HuH-7 (cell line): ENCODE results near the gene HSD11B2.
A peak's percentile ranks its signal among the peaks of the same experiment; 100 is the strongest.

Experiments used
- DNase-seq: peaks from one replicate; pipeline ENCODE4 v3.0.0; 2011; ENCODE audit warnings: low spot score

HSD11B2 gene

DNA sequence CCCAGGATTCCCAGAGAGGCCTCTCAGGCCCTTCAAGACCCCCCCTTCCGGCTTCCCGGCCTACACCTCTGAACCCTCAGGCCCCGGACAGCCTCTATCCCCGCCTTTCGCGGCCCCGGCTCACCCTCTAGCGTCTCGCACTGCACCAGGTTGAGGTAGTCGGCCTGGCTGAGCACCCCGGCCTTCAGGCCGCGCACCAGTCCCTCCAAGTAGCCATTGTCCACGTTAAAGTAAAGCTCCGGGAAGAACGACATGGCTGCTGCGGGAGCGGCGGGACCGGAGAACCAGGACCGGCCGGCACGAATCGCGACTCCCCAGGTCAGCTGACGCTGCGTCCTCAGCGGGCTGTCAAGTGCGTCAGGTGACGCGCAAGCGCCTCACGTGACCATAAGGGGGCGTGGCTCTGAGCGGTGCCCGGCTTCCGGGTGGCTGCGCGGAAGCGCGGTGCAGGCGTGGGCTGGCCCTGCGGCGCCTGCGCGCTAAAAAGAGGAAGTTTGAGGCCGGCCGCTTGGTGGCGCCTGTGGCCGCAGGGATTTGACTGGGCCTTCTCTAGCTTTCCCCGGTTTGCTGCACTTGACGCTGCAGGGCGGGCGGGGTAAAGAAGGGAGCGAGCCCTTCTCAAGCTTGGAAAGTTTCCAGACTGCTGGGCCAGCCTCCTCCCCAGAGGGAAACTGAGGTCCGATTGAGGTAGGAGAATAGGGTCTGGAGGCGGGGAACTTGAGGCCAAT, 50.1 kb downstream of the HSD11B2 start, which contains the start of gene ATP6V0D1:
TSS of gene ATP6V0D1 (minus strand) at position 325 of the 728 bp plus-strand sequence. CDS start at position 254, 71 bp downstream.
- DNase-seq: peak; percentile 96

DNA sequence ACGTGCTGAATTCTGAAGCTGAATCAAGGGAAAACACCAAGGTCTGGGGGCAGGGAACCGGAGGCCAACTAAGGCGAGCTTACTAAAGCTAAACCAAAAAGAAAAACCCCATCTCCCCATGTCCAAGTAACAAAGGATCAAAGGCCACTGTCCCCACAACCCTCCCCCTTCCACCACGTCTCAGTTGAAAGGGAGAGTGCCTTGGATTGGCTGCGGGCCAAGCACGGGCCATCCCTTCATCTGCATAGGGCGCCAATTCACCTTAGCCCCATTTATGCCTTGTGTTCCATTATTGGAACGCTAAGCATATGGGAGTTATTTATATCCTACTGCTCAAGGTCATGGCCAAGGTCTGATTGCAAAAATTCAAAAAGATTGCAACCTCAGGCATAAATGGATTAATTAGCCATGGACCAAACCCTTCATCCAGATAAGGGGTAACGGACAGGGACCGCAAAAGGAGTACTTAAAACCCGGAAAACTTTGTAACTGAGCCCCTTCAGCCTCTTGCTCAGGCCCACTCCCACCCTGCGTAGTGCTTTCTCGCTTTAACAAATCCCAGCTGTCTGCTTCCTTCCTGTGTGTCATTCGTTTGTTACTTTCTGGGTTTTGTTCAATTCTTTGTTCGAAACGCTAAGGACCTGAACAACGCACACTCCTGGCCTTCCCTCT, 50.8 kb downstream of the HSD11B2 start:
- no peak for DNase-seq

DNA sequence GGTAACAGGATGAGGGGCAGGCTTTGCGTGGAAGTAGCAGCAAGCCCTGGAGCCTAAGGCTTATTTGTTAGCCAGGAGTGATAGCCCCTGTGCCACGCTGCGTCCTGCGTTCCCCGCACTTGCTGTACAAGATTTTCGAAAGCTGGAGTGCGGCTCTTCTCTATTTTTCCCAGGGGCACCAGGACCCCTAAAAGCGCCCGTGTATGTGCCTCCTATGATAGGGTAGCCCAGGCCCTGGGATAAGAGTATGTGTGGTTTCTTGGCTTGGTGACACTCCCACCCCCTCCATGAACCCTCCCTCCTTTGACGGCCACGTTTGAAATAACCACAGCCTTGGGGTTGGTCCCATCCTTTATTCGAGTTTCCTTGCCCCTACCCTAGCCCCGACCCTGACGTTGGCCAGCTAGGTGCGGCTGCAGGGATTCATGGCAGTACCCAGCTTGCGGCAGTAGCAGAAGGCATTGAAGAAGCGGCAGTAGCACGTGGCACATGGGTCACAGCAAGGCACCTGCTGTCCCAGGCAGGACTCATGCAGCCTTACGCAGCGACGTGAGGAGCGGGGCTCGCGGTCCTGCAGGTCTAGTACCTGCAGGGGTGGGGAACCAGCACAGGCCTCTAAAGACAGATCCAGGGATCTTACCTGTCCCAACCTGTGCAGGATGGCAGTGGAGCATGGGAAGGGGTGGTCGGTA, 51.5 kb downstream of the HSD11B2 start:
- no peak for DNase-seq

DNA sequence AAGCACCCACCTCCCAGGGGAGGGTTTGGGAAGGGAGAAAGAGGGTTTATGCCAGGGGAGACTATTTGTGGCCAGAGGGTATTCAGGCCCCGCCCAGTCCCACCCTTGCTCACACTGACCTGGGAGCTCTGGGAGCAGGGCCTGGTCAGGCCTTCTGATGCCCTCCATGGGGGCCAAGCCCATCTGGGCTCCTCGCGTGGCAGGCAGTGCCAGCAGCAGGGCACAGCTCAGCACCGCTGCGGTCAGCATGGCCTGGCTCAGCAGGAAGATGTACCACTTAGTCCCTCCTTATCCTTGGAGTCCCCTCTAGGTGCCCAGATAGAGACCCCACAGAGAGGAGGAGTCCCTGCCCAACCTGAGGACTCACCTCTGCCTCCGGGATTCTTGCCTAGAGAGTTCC, 52.2 kb downstream of the HSD11B2 start, which contains the start of gene AGRP:
TSS of gene AGRP (minus strand) at position 398 of the 400 bp plus-strand sequence. CDS start at position 249, 149 bp downstream.
- DNase-seq: no peak

DNA sequence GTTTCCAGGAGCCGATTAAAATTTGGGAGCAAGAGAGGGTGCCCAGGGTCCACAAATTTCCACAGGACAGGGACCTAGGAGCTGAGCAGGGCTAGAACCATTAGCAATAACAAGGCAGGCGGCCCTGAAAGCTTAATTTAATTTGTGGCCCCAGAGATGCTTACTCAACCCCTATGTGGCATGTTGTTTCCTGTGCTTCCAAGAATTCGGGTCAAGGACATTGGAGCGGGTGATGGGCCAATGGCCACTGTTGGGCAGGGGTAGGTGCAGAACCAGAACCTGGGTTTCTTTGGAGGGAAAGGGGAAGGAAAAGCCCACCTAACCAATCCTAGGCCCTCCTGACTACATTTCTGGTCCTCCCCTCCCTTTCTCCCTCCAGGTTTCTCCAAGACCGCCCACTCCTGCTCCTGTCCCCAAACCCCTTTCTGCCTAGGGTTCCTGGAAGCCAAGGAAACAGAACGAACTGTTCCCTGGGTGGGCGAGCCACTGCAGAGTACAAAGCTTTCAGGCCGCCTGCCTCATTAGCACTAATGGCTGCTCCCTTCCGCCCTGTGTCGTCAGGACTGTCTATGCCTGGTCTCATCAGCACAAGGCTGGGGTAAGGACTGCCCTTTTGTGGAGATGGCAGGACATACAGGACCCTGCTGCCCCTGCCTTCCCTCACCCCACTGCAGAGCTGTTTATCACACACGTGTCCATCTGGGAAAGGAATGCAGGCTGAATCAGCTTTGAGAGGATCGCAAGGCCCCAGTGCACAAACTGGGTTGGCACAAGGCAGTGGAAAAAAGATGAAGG, 53.0 kb downstream of the HSD11B2 start:
- DNase-seq: no peak

DNA sequence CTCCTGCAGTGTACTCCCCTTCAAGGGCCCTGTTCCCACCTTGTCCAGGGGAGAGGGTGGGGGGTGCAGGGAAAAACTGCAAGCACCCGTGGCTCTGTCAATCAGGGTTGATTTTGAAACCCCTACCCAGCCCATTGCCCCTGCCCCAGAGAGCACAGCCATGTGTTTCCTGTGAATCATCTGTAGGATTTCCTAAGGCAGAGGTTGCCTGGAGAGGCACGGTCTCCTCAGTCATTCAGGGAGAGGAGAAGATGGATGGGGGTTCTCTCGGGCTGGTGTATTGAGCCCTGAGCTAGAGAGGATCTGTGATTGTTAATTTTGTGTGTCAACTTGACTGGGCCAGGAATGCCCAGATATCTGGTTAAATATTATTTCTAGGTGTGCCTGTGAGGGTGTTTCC, 55.9 kb downstream of the HSD11B2 start:
- DNase-seq: no peak
